Transverse colon (tissue), 4 donors: Measurements from ENCODE around the gene DPP4. TPM values are rescaled to one million over a fixed set of nuclear protein-coding genes. Genes with fewer than 3 reads are reported as not detected.

Experiments used
- DNase-seq: peaks from one replicate; pipeline ENCODE4 v3.0.0-alpha.2; 2019
- H3K27ac ChIP-seq, 4 donors: fragments of 200-600 bp; sonication (generic); 2 replicates each; pipeline ENCODE4 v1.5.1; 2016 to 2018; ENCODE audit warnings: inconsistent platforms in 4 of 4
- H3K27me3 ChIP-seq: fragments of 200-600 bp; sonication (generic); 2 replicates; pipeline ENCODE4 v1.5.1; 2017; ENCODE audit warnings: inconsistent platforms
- H3K36me3 ChIP-seq, 4 donors: fragments of 200-600 bp; sonication (generic); 2 replicates each; pipeline ENCODE4 v1.5.1; 2017 to 2019; ENCODE audit warnings: inconsistent platforms in 4 of 4
- H3K4me1 ChIP-seq, 4 donors: fragments of 200-600 bp; sonication (generic); 2 replicates each; pipeline ENCODE4 v1.5.1; 2017 to 2020; ENCODE audit warnings: inconsistent platforms in 4 of 4
- H3K4me3 ChIP-seq, 4 donors: fragments of 200-600 bp; sonication (generic); 1 replicate in 1 of 4; 2 replicates in 3 of 4; pipeline versions ENCODE4 v1.5.1 to v1.6.1; 2017 to 2019; ENCODE audit warnings: inconsistent platforms in 4 of 4
- H3K9me3 ChIP-seq, 2 donors: fragments of 200-600 bp; sonication (generic); 2 replicates each; pipeline ENCODE4 v1.5.1; 2017 to 2019; ENCODE audit warnings: inconsistent platforms in 2 of 2
- EP300 ChIP-seq: sonication (generic); formaldehyde crosslinking; IDR thresholded peaks from one replicate; pipeline ENCODE4 v1.6.1; 2017; ENCODE audit warnings: antibody characterized with exemption, low read depth
- POLR2A ChIP-seq: fragments of 450-650 bp; IDR thresholded peaks from one replicate; pipeline ENCODE4 v1.6.1; 2016; ENCODE audit warnings: antibody characterized with exemption, mild to moderate bottlenecking, moderate library complexity
- POLR2AphosphoS5 ChIP-seq, 3 donors: sonication (generic); formaldehyde crosslinking; IDR thresholded peaks; one replicate each; pipeline ENCODE4 v1.6.1; 2016; ENCODE audit warnings: antibody characterized with exemption in 3 of 3
- WGBS, 2 donors: methylation state at CpG; one replicate each; pipeline ENCODE4 v1.1.5; 2018; ENCODE audit warnings: low coverage in 1 of 2; 5-methylcytosine and 5-hydroxymethylcytosine counted together
- in situ Hi-C, 4 donors: fragments of 200-750 bp; cut with MboI; loops; one replicate each; pipeline versions ENCODE4 v1.15.0 to v1.15.1; 2017; ENCODE audit warnings: low sequenced_read_pairs in 3 of 4, low pct_ligation_motif_present in 1 of 4, low pct_unique_long_range_greater_than_20kb in 1 of 4
- intact Hi-C: fragments of 100-400 bp; cut with DNase I; formaldehyde crosslinking; loops from one replicate; pipeline ENCODE4 v1.15.1; 2023; ENCODE audit warnings: low total_unique reads
- total RNA-seq, 4 donors: library from RNA; depleted of rRNA; stranded (reverse); fragments of >200 nt; gene quantifications; one replicate each; pipeline ENCODE4 v1.1.0, GENCODE V29; 2016
- TF ChIP-seq, protein P1 (sequence below), 5 experiments: fragments of 200-600 bp in 3 of 5; fragments of 450-650 bp in 2 of 5; sonication (generic) in 3 of 5; IDR thresholded peaks; 1 replicate in 2 of 5; 2 replicates in 3 of 5; pipeline ENCODE4 v1.5.1; 2016 to 2017; ENCODE audit warnings: antibody characterized with exemption in 5 of 5, inconsistent platforms in 3 of 5, mild to moderate bottlenecking in 2 of 5, moderate library complexity in 1 of 5

Gene DPP4
- total RNA-seq, 4 donors from 2014 or later = 1.6 to 12.7 (median 7.0) TPM

DNA sequence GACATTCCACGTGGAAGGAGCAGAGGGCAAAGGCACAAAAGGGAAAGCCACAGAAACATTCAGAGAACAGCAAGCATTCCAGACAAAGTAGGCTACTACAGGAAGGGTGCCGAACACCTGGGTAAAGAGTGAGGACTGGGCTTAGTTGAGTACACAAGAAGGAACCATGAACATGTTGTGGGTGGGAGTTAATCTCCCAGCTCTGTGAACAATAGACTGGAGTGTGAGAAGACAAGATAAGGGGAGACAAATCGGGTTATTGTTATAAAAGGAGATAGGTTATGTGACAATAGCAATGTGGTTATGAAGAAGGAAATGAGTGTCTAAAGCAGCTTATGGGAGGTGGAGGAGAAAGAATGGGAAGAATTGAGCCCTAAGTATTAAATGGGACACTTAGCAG, 70.0 kb downstream of the DPP4 start:
- TF ChIP-seq POLR2AphosphoS5 (IDR thresholded peaks at IDR 0.05) (no peak), EP300 (no peak), POLR2A (no peak)
- TF ChIP-seq, protein P1, sequence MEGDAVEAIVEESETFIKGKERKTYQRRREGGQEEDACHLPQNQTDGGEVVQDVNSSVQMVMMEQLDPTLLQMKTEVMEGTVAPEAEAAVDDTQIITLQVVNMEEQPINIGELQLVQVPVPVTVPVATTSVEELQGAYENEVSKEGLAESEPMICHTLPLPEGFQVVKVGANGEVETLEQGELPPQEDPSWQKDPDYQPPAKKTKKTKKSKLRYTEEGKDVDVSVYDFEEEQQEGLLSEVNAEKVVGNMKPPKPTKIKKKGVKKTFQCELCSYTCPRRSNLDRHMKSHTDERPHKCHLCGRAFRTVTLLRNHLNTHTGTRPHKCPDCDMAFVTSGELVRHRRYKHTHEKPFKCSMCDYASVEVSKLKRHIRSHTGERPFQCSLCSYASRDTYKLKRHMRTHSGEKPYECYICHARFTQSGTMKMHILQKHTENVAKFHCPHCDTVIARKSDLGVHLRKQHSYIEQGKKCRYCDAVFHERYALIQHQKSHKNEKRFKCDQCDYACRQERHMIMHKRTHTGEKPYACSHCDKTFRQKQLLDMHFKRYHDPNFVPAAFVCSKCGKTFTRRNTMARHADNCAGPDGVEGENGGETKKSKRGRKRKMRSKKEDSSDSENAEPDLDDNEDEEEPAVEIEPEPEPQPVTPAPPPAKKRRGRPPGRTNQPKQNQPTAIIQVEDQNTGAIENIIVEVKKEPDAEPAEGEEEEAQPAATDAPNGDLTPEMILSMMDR (IDR thresholded peaks at IDR 0.05) = no peak
- Histone ChIP-seq H3K4me3 (no peak overlapping the region), H3K27me3 (no peaks in the 10 kb centered on the region), H3K27ac (no peak overlapping the region), H3K4me1 (no peaks in the 10 kb centered on the region), H3K36me3 (no peaks in the 10 kb centered on the region), H3K9me3 (no peaks in the 10 kb centered on the region)
- DNase-seq = no peak
- WGBS, 2 donors = 70 to 79% methylated on average over 2 to 3 of the region's 3 CpGs
- intact Hi-C loops = no loop called here
- in situ Hi-C loops = loop anchor here in 3 of 4 donors (5.0 to 10.0 kb wide), 2 partner anchors 121 to 123 kb away; no protein-coding TSS in a partner anchor

GRCh38 chr2:162002623-162003235, 71.3 kb downstream of the DPP4 start:
- no peaks in the 10 kb centered on the region for H3K36me3 ChIP-seq
- no peak overlapping the region for H3K4me3 ChIP-seq
- no peak overlapping the region for H3K27ac ChIP-seq
- no peaks in the 10 kb centered on the region for H3K4me1 ChIP-seq
- TF ChIP-seq POLR2A (no peak), POLR2AphosphoS5 (IDR thresholded peaks at IDR 0.05) (no peak), EP300 (no peak)
- TF ChIP-seq, protein P1 (IDR thresholded peaks at IDR 0.05) = no peak
- WGBS, 2 donors = 75 to 79% methylated on average over 4 to 7 of the region's 7 CpGs
- DNase-seq = no peak
- intact Hi-C loops = no loop called here
- in situ Hi-C loops = loop anchor here in 3 of 4 donors (5.0 to 10.0 kb wide), 2 partner anchors 122 to 125 kb away; no protein-coding TSS in a partner anchor
- no peaks in the 10 kb centered on the region for H3K27me3 ChIP-seq
- no peaks in the 10 kb centered on the region for H3K9me3 ChIP-seq

DNA sequence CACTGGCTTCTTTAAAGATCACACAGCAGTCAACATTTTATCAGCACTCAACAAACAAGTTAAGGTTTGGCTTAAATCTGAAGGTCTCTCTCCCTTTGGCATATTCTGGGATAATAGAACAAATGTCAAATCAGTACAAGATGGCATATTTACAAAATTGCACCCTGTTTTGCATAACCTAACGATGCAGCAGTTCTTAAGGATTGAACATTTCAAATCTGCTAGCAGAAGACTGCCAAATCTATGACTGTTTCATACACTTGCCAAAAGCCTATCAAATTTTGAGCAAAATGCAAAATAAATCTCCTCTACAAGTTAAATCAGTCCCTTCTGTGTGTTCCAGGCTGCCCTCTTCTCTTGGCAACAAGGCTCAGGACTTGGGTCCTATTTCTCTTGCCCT, 73.6 kb downstream of the DPP4 start:
- H3K27ac ChIP-seq = no peak overlapping the region
- intact Hi-C loops = no loop called here

DNA sequence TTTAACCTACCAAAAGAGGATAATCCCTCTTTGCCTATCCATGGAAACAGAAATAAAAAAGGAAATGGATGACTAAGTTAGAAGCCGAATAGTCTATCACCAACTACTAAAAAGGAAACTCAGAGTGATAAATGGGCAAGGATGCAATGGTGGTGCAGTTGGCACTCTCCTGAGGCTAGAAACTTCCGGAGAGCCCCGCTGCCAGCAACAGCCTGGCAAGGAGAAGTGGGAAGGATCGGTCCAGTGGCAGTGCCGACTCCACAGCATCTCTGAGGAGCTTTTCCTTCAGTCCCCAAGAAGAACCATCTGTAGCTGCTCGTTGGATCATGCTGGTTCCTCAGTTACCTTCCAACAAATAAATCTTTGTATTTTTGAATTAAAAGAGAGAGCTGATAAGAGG, 74.7 kb downstream of the DPP4 start:
- no peaks in the 10 kb centered on the region for H3K9me3 ChIP-seq
- TF ChIP-seq POLR2AphosphoS5 (IDR thresholded peaks at IDR 0.05) (no peak), EP300 (no peak), POLR2A (no peak)
- TF ChIP-seq, protein P1 (IDR thresholded peaks at IDR 0.05) = no peak
- no peak for DNase-seq
- in situ Hi-C loops (loop anchor here in 1 of 4 donors (25.0 kb wide), 1 partner anchor 338 kb away; the partner anchor contains the start of gene GCA), intact Hi-C loops (loop anchor here (5.0 kb wide), 1 partner anchor 128 kb away; no protein-coding TSS in a partner anchor)
- H3K4me1 ChIP-seq = peaks cover 0 to 6% (median 0%) of the 10 kb centered on the region in 4 donors
- H3K4me3 ChIP-seq = no peak overlapping the region
- H3K36me3 ChIP-seq = no peaks in the 10 kb centered on the region
- 53 to 69% methylated on average over 4 to 6 of the region's 6 CpGs for WGBS, 2 donors
- no peaks in the 10 kb centered on the region for H3K27me3 ChIP-seq
- no peak overlapping the region for H3K27ac ChIP-seq

More for the DNA sequence above, 73.6 kb downstream of the DPP4 start:
- Histone ChIP-seq H3K36me3 (no peaks in the 10 kb centered on the region), H3K4me3 (no peak overlapping the region), H3K27me3 (no peaks in the 10 kb centered on the region), H3K9me3 (no peaks in the 10 kb centered on the region), H3K4me1 (peaks cover 0 to 6% (median 0%) of the 10 kb centered on the region in 4 donors)
- TF ChIP-seq POLR2AphosphoS5 (IDR thresholded peaks at IDR 0.05) (no peak), POLR2A (no peak), EP300 (no peak)
- TF ChIP-seq, protein P1 (IDR thresholded peaks at IDR 0.05) = no peak
- in situ Hi-C loops = loop anchor here in 3 of 4 donors (5.0 to 10.0 kb wide), 2 partner anchors 124 to 127 kb away; no protein-coding TSS in a partner anchor
- 71 to 89% methylated on average over 1 of the region's 1 CpG for WGBS, 2 donors
- DNase-seq = no peak
